GM12878 (cell line): ENCODE results near the gene MC3R. TPM values are rescaled to one million over a fixed set of nuclear protein-coding genes. Genes with fewer than 3 reads are reported as not detected.

Experiments used
- ATAC-seq: fragments of 200-7000 bp; cut with Tn5 transposase; 3 replicates; pipeline ENCODE4 v1.9.1; 2020; ENCODE audit warnings: mild to moderate bottlenecking, moderate library complexity
- BruUV-seq: library from RNA; stranded (reverse); fragments of 400-500 nt; replicated peaks from 2 replicates; lab custom pipeline; 2021; lab: Mats Ljungman, UMichigan
- CTCF ChIA-PET: fragments of 300-600 bp; sonication (Branson Sonifier 250); formaldehyde crosslinking; extraction: SDS; loops from one replicate; lab custom pipeline; 2021; ENCODE audit warnings: inconsistent platforms; lab: Yijun Ruan, JAX
- POLR2A ChIA-PET: fragments of 350-600 bp; formaldehyde crosslinking; extraction: SDS; loops from one replicate; lab custom pipeline; 2021; ENCODE audit warnings: inconsistent platforms; lab: Charles Lee
- RAD21 ChIA-PET: fragments of 300-600 bp; sonication (Branson Sonifier 250); formaldehyde crosslinking; loops from one replicate; lab custom pipeline; 2023; ENCODE audit warnings: antibody characterized with exemption; ENCODE audit not compliant: unreplicated experiment; lab: Charles Lee
- SMC1A ChIA-PET: fragments of 300-600 bp; sonication (Branson Sonifier 250); formaldehyde crosslinking; loops from one replicate; lab custom pipeline; 2023; ENCODE audit not compliant: unreplicated experiment, uncharacterized antibody; lab: Charles Lee
- DNase-seq: peaks from one replicate; pipeline ENCODE4 v3.0.0-alpha.2; 2011; ENCODE audit warnings: low read depth, low spot score
- FAIRE-seq: peaks from 3 replicates; lab custom pipeline; 2011; peaks lifted over from hg19 to GRCh38; lab: Jason Lieb, UNC
- H2AFZ ChIP-seq: 2 replicates; pipeline ENCODE4 v1.6.0; 2011; ENCODE audit warnings: low read depth, low read length, control low read depth; ENCODE audit not compliant: control insufficient read depth
- H3K27ac ChIP-seq: 2 replicates; pipeline ENCODE4 v1.5.1; 2011; ENCODE audit warnings: control low read depth; ENCODE audit not compliant: control insufficient read depth, insufficient read depth
- H3K27me3 ChIP-seq, 2 experiments: replicated peaks in 1 of 2; 2 replicates each; pipeline versions ENCODE4 v1.6.0 to v1.6.1; 2011; ENCODE audit warnings: low read length in 1 of 2; ENCODE audit not compliant: control insufficient read depth in 2 of 2, insufficient read depth in 2 of 2
- H3K36me3 ChIP-seq, 2 experiments: 2 replicates each; pipeline ENCODE4 v1.5.1; 2011; ENCODE audit warnings: low read length in 1 of 2; ENCODE audit not compliant: control insufficient read depth in 2 of 2, insufficient read depth in 2 of 2
- H3K4me1 ChIP-seq: 2 replicates; pipeline ENCODE4 v1.6.1; 2011; ENCODE audit warnings: mild to moderate bottlenecking, low read length, moderate library complexity, mixed read lengths; ENCODE audit not compliant: control insufficient read depth, insufficient read depth
- H3K4me2 ChIP-seq: 2 replicates; pipeline ENCODE4 v1.6.0; 2011; ENCODE audit warnings: control low read depth; ENCODE audit not compliant: control insufficient read depth, insufficient read depth
- H3K4me3 ChIP-seq: fragments of 200-600 bp; sonication (generic); 2 replicates; pipeline ENCODE4 v1.5.1; 2016
- H3K79me2 ChIP-seq: 2 replicates; pipeline ENCODE4 v1.6.0; 2011; ENCODE audit warnings: low read length; ENCODE audit not compliant: control insufficient read depth, insufficient read depth
- H3K9ac ChIP-seq: 2 replicates; pipeline ENCODE4 v1.8.0; 2011; ENCODE audit warnings: low read length, control low read depth, mixed read lengths; ENCODE audit not compliant: control insufficient read depth, insufficient read depth
- H3K9me3 ChIP-seq: replicated peaks from 3 replicates; pipeline ENCODE4 v1.5.1; 2011; ENCODE audit warnings: mild to moderate bottlenecking, low read length; ENCODE audit not compliant: control insufficient read depth, insufficient read depth
- H4K20me1 ChIP-seq: 2 replicates; pipeline ENCODE4 v1.6.0; 2011; ENCODE audit not compliant: control insufficient read depth, insufficient read depth
- KAT2A ChIP-seq: conservative IDR thresholded peaks from 2 replicates; pipeline ENCODE4 v1.6.1; 2011; ENCODE audit warnings: low read depth, low read length; ENCODE audit not compliant: control insufficient read depth
- MXI1 ChIP-seq: fragments of 150-350 bp; IDR thresholded peaks from 2 replicates; pipeline ENCODE4 v1.6.1; 2011; ENCODE audit warnings: low read depth, mild to moderate bottlenecking, inconsistent platforms, low read length, improper control_type of control experiment
- NFIC ChIP-seq: IDR thresholded peaks from 2 replicates; pipeline ENCODE4 v1.6.1; 2012; ENCODE audit warnings: low read depth, mild to moderate bottlenecking, inconsistent platforms, low read length, moderate library complexity
- SKIL ChIP-seq: fragments of 450-650 bp; IDR thresholded peaks from 2 replicates; pipeline ENCODE4 v1.6.1; 2017; ENCODE audit warnings: mild to moderate bottlenecking, low read depth, inconsistent platforms; ENCODE audit not compliant: poor library complexity, severe bottlenecking
- SP1 ChIP-seq: IDR thresholded peaks from one replicate; pipeline ENCODE4 v1.6.1; 2011; ENCODE audit warnings: low read depth, low read length
- ZBTB11 ChIP-seq: fragments of 450-650 bp; formaldehyde crosslinking; IDR thresholded peaks from 2 replicates; pipeline ENCODE4 v1.5.0; 2022; ENCODE audit warnings: mild to moderate bottlenecking, missing genetic modification characterization
- ZNF622 ChIP-seq: fragments of 450-650 bp; IDR thresholded peaks from 2 replicates; pipeline ENCODE4 v1.6.1; 2017; ENCODE audit warnings: mild to moderate bottlenecking, inconsistent platforms
- WGBS: methylation state at CpG from one replicate; pipeline ENCODE4 v1.1.6; 2016; ENCODE audit warnings: low lambda C conversion rate; ENCODE audit not compliant: insufficient replicate concordance, insufficient coverage; ENCODE audit errors: missing lambda C conversion rate; 5-methylcytosine and 5-hydroxymethylcytosine counted together
- in situ Hi-C: fragments of 300-500 bp; cut with MboI; formaldehyde crosslinking; loops from 9 replicates; pipeline ENCODE4 v1.14.3; 2018; ENCODE audit warnings: mixed read lengths
- intact Hi-C: fragments of 100-400 bp; cut with micrococcal nuclease; formaldehyde crosslinking; loops from one replicate; pipeline ENCODE4 v1.14.2; 2022; ENCODE audit not compliant: unreplicated experiment
- polyA plus RNA-seq, 11 experiments: library from polyadenylated mRNA; depleted of rRNA in 4 of 11; unstranded in 6 of 11; stranded (reverse) in 5 of 11; fragments of >200 nt; fragmentation: Nextera tagmentation in 4 of 11; fragmentation: Illumina TruSeq in 1 of 11; extraction: Ambion mirVana in 4 of 11; extraction: Trizol in 1 of 11; gene quantifications; 1 replicate in 1 of 11; 2 replicates in 10 of 11; pipeline versions ENCODE4 v1.2.1 to v1.2.3, GENCODE V29; 2011 to 2016; ENCODE audit warnings: inconsistent platforms in 2 of 11, missing spikeins in 2 of 11, low read depth in 1 of 11
- total RNA-seq, 4 experiments: library from RNA; depleted of rRNA in 3 of 4; stranded (reverse); fragments of >200 nt in 3 of 4; fragmentation: Illumina TruSeq in 1 of 4; extraction: Trizol in 1 of 4; gene quantifications; 2 replicates each; pipeline versions ENCODE4 v1.2.1 to v1.2.3, GENCODE V29; 2013 to 2021

MC3R gene
- total and polyA plus RNA-seq, 10 of the 15 experiments (the other 5 are each of a cell fraction or from before 2014, with no cell fraction given), result not detected

GRCh38 chr20:56274156-56274555 lies 25.6 kb downstream of the MC3R start:
- BruUV-seq, result no TSS peak
- ATAC-seq (no peak), FAIRE-seq (no peak), DNase-seq (no peak)
- H3K36me3 ChIP-seq, result no peaks in the 10 kb centered on the region
- WGBS, result 30% methylated on average over 6 of the region's 6 CpGs
- H4K20me1 ChIP-seq, result no peaks in the 10 kb centered on the region
- H3K27me3 ChIP-seq, result no peaks in the 10 kb centered on the region
- ChIA-PET CTCF (no interaction called here), POLR2A (no interaction called here), SMC1A (no interaction called here), RAD21 (no interaction called here)
- TF ChIP-seq MXI1 (no peak), SKIL (no peak), SP1 (no peak), KAT2A (no peak), NFIC (no peak), ZNF622 (no peak), ZBTB11 (CRISPR knock-in tag) (no peak)
- in situ Hi-C loops, result no loop called here
- no peaks in the 10 kb centered on the region for H3K4me1 ChIP-seq
- no peak overlapping the region for H2AFZ ChIP-seq
- intact Hi-C loops, result no loop called here
- H3K9ac ChIP-seq, result no peak overlapping the region
- H3K79me2 ChIP-seq, result no peaks in the 10 kb centered on the region
- no peak overlapping the region for H3K4me2 ChIP-seq
- H3K27ac ChIP-seq, result no peak overlapping the region
- no peak overlapping the region for H3K4me3 ChIP-seq
- H3K9me3 ChIP-seq, result no peaks in the 10 kb centered on the region
